PFSK-1 (cell line): ENCODE measurements around the gene SLC37A2.

Experiments used
- FOXP2 ChIP-seq: optimal IDR thresholded peaks from 2 replicates; pipeline ENCODE3; 2011; ENCODE audit warnings: borderline replicate concordance, control low read depth, inconsistent platforms; ENCODE audit not compliant: insufficient read depth; ENCODE audit errors: extremely low read length, extremely low read depth
- POLR2AphosphoS5 ChIP-seq: IDR thresholded peaks from 2 replicates; pipeline ENCODE4 v1.6.1; 2012; ENCODE audit warnings: low read depth, mild to moderate bottlenecking, control low read depth, low read length, moderate library complexity
- REST ChIP-seq, 2 experiments: IDR thresholded peaks; 2 replicates each; pipeline versions ENCODE4 v1.6.1 to v1.8.0; 2011 to 2012; ENCODE audit warnings: low read depth in 2 of 2, low read length in 2 of 2, control low read depth in 1 of 2, inconsistent platforms in 1 of 2, mild to moderate bottlenecking in 1 of 2, moderate library complexity in 1 of 2; ENCODE audit not compliant: insufficient read depth in 1 of 2
- SIN3A ChIP-seq: IDR thresholded peaks from 2 replicates; pipeline ENCODE4 v1.6.1; 2012; ENCODE audit warnings: mild to moderate bottlenecking, low read length, moderate library complexity, borderline replicate concordance; ENCODE audit not compliant: insufficient read depth
- TAF1 ChIP-seq: IDR thresholded peaks from 2 replicates; pipeline ENCODE4 v1.6.1; 2012; ENCODE audit warnings: low read length, control low read depth, borderline replicate concordance; ENCODE audit not compliant: insufficient read depth

Gene SLC37A2

GRCh38 chr11:125093502-125093901 is 30.4 kb downstream of the SLC37A2 start:
- no peak for TF ChIP-seq FOXP2
- no peak for TF ChIP-seq TAF1
- TF ChIP-seq POLR2AphosphoS5 = no peak
- no peak for TF ChIP-seq REST (IDR thresholded peaks at IDR 0.05; ENCODE audit: insufficient read depth in 1 of 2, low read depth in 2 of 2, low read length in 2 of 2)
- TF ChIP-seq SIN3A = no peak

GRCh38 chr11:125094731-125095130 is 31.6 kb downstream of the SLC37A2 start:
- TF ChIP-seq FOXP2 (no peak), REST (IDR thresholded peaks at IDR 0.05; ENCODE audit: insufficient read depth in 1 of 2, low read depth in 2 of 2, low read length in 2 of 2) (no peak), POLR2AphosphoS5 (no peak), TAF1 (no peak), SIN3A (no peak)

GRCh38 chr11:125100136-125100535 is 37.0 kb downstream of the SLC37A2 start:
- TF ChIP-seq POLR2AphosphoS5 = no peak
- no peak for TF ChIP-seq TAF1
- TF ChIP-seq REST (IDR thresholded peaks at IDR 0.05; ENCODE audit: insufficient read depth in 1 of 2, low read depth in 2 of 2, low read length in 2 of 2) = no peak
- no peak for TF ChIP-seq SIN3A
- no peak for TF ChIP-seq FOXP2

- no peak for TF ChIP-seq REST (IDR thresholded peaks at IDR 0.05; ENCODE audit: insufficient read depth in 1 of 2, low read depth in 2 of 2, low read length in 2 of 2)
- TF ChIP-seq FOXP2 = no peak
- TF ChIP-seq SIN3A = no peak
- no peak for TF ChIP-seq TAF1
- no peak for TF ChIP-seq POLR2AphosphoS5
Measured at GRCh38 chr11:125101596-125101995, 38.5 kb downstream of the SLC37A2 start.

- TF ChIP-seq POLR2AphosphoS5 (no peak), FOXP2 (no peak), SIN3A (no peak), TAF1 (no peak), REST (IDR thresholded peaks at IDR 0.05; ENCODE audit: insufficient read depth in 1 of 2, low read depth in 2 of 2, low read length in 2 of 2) (no peak)
Measured at GRCh38 chr11:125102025-125102424, 38.9 kb downstream of the SLC37A2 start.
